H1 (cell line): ENCODE measurements around the gene SPOCK1. TPM values are rescaled to one million over a fixed set of nuclear protein-coding genes. Genes with fewer than 3 reads are reported as not detected.

Experiments
- ASH2L ChIP-seq: fragments of 200-600, 300-600 bp; sonication (generic); IDR thresholded peaks from one replicate; pipeline ENCODE4 v1.7.1; 2017; ENCODE audit warnings: low read length
- EGR1 ChIP-seq: IDR thresholded peaks from 2 replicates; pipeline ENCODE4 v1.6.1; 2011; ENCODE audit warnings: low read depth, low read length, borderline replicate concordance
- FOSL1 ChIP-seq: IDR thresholded peaks from 2 replicates; pipeline ENCODE4 v1.6.1; 2011; ENCODE audit warnings: mild to moderate bottlenecking, low read depth, low read length, moderate library complexity; ENCODE audit not compliant: insufficient read depth
- GABPA ChIP-seq: IDR thresholded peaks from 2 replicates; pipeline ENCODE4 v1.6.1; 2011; ENCODE audit warnings: mild to moderate bottlenecking, low read length, moderate library complexity, borderline replicate concordance; ENCODE audit not compliant: insufficient read depth
- RAD21 ChIP-seq, 2 experiments: IDR thresholded peaks in 1 of 2; conservative IDR thresholded peaks in 1 of 2; 2 replicates each; pipeline ENCODE4 v1.6.1; 2011; ENCODE audit warnings: low read depth in 2 of 2, low read length in 2 of 2, improper control_type of control experiment in 1 of 2, inconsistent platforms in 1 of 2, mild to moderate bottlenecking in 1 of 2, moderate library complexity in 1 of 2
- TBP ChIP-seq: IDR thresholded peaks from 2 replicates; pipeline ENCODE4 v1.6.1; 2011; ENCODE audit warnings: low read depth, low read length, improper control_type of control experiment
- polyA plus RNA-seq, 7 experiments: library from polyadenylated mRNA; depleted of rRNA in 3 of 7; stranded (reverse) in 5 of 7; unstranded in 2 of 7; fragments of >200 nt in 5 of 7; fragments of 200-250 nt in 2 of 7; gene quantifications; 1 replicate in 5 of 7; 2 replicates in 1 of 7; 4 replicates in 1 of 7; pipeline versions ENCODE4 v1.2.1 to v1.2.3, GENCODE V29; 2011 to 2013; ENCODE audit warnings: missing spikeins in 2 of 7, mixed read lengths in 2 of 7
- total RNA-seq: library from RNA; stranded (reverse); fragmentation: NEBNext Ultra II Directional; extraction: Animal tissue kit (Norgen Biotek cat#: 25700); gene quantifications from 2 replicates; pipeline ENCODE4 v1.2.1, GENCODE V29; 2021

Gene SPOCK1
- total and polyA plus RNA-seq, 2 of the 8 experiments (the other 6 are each of a cell fraction or from before 2014, with no cell fraction given), result 6.9 to 18.1 TPM

DNA sequence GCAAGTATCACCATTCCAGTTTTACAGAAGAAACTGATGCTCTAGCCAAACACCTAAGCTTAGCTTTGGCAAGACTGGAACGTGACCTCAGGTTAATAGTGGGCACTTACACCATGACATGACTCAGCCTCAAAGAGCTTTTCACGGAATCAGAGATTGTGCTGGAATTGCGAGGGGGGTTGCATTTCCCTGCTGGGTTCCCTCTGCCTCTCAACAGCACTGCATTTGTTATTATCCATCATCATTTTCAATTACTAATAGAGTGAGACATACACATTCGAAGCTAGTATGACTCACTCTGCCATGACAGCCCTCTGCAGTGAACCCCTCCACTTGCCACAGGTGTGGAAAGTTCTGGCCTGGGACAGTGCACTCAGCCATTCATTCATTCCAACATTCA is 8.0 kb downstream of the SPOCK1 start (continued):
- TF ChIP-seq FOSL1 (no peak), EGR1 (no peak), RAD21 (IDR thresholded peaks at IDR 0.05 in 1 of 2, conservative IDR thresholded peaks at IDR 0.05 in 1 of 2; ENCODE audit: low read depth in 2 of 2, low read length in 2 of 2) (no peak), ASH2L (no peak), TBP (no peak), GABPA (no peak)
